ENCODE results near the gene FNDC3B.

The FNDC3B gene

DNA sequence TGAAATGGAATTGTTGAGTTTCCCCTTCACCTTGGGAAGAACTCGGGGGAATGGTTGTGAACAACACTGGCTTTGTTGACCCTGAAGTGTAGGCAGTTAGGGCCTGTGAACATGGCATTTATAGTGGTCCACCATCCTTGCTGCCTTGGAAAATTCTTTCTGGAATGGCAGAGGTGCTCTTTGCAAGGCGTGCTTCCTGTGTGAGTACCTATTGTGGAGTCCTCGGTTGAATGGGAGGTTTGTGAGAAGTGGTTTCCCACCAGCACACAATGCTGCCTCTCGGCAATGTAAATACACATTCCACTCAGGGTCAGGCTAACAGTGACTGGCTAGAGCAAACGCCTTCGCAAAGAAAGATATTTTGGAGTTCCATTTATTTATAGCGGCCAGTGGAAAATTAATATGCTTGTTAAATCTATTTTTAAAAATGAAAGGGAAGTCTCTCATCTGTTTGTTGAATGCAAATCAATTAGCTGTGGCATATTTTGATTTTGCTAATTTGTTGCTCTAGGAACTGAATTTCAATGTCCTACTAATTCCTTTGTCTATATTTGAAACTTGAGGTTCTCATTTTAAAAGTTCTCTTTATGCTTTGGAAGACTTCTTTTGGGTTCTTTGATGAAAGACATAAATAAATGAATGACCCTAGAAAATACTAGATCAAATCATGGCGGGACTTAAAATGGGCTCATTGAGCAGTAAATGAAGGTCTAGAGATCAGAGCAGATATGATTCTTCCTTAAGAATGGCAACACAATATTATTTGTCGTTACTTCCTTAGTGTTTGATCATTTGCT lies 59.5 kb downstream of the FNDC3B start:
- no peak for DNase-seq

DNA sequence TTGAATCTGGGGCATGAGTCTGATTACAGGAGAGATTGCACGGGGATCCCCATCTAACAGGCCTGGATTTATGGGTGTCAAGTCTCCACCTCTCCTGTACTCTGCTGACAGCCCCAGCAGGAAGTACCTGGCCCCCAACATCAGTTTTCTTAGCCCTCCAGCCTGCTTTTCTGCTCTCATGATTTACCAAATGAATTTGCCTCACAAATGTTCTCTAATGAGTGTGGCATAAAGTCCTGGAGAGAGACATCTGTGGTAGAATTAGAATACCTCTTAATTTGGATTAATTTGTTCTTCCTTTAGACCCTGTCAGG lies 60.1 kb downstream of the FNDC3B start:
- DNase-seq, result no peak

DNA sequence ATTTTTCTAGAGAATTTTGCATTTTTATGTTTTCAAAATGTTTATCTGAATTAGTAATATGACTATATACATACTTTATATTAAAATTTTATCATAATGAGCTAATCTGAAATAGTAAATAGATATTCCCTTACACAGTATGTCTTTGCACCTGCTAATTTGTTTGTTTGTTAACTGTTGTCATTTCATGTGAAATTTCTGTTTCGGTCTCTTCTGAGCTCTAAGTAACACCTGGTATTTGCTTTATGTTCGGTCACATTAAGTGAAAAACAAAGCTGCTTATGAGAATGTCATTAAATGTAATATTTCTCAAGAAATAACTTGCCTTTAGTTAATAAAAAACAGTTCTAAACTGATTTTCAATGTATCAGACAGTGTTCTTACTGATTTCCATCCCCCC lies 61.1 kb downstream of the FNDC3B start:
- no peak for DNase-seq

DNA sequence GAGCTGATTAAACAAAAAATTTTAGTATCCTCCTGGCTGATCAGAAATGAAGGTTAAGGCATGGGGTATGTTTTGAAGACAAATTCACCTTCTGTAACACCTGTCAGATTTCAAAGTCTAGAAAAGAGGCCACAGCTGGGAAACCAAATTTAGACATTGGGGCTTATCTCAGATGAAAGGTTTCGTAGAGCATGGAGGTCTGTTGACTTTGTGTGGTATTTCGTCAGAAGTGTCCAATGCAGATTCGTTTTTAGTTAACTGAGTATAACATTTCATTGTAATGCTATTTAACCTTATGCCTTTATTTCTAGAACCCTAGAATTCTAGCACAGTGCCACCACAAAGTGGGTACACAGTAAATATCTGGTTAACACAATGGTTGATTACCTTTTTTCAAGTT lies 61.7 kb downstream of the FNDC3B start:
- no peak for DNase-seq

DNA sequence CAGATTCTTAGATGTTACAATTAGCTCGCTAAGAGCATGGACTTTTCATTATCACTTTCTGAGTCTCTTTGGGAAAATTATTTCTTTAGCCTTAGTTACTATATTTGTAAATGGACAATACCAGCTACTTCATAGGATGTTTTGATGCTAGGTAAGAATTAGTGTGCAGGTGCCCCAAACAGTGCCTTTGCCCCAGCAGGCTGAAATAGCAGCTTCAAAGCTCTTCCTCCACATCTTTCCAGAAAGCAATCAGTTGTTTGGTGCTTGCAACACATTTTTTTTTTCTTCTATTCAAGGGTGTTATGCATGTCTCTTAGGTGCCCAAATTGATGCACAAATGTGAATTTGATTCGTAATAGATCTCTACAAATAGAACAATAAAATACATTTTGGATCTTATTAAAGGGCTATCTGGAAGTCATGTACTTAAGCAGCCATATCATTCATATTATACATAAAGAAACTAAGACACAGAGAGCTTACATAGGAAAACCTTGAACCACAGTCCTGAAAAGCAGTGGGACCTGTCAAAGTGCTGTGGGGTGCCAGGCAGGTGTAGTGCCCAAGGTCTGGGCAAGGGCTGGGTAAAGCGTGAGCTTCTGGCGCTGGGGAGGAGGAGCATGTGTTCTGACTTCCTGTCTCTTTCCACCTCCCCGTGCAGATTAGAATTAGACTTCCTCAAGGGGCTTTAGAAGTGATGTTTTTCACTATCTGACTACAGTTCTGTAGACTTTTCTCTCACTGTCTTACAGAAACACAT lies 62.9 kb downstream of the FNDC3B start:
- DNase-seq, result peak; percentile 9 to 23

DNA sequence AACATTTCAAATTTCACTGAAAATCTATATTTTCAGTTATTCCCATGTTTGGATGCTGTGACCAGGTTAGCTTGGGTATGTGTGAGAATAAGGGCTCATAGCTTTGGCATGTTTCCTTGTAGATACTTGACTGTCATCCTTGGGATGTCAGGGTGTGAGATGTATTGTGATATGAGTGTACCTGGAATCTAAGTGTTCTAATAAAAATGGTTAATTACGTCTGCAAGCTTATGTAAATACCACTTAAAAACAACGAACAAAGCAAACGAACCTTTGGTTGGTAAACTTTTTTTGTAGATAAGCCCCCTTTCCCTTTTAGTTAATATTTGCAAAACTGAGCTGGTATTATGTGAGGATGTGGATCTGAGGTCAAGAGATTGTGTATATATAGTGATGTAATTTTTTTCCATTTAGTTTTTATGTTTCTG lies 63.5 kb downstream of the FNDC3B start:
- DNase-seq, result no peak

DNA sequence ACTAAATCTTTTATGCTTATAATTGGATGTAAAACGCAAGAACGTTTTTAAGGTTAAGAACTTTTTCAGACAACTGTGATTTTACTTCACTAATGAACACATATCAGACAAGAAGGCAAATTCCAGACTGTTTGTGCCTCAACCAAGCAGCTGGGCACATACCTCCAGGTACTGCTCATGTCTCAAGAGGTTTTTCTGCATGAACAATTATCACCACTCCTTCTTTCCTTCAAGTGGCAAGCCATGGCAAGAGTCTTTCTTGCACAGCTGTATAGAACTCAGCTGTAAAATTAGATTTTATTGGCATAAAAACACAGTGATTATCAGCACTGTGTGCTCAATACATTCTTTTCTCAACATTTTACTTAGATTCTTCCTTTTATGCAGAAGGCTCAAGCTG lies 64.3 kb downstream of the FNDC3B start:
- DNase-seq, result no peak

DNA sequence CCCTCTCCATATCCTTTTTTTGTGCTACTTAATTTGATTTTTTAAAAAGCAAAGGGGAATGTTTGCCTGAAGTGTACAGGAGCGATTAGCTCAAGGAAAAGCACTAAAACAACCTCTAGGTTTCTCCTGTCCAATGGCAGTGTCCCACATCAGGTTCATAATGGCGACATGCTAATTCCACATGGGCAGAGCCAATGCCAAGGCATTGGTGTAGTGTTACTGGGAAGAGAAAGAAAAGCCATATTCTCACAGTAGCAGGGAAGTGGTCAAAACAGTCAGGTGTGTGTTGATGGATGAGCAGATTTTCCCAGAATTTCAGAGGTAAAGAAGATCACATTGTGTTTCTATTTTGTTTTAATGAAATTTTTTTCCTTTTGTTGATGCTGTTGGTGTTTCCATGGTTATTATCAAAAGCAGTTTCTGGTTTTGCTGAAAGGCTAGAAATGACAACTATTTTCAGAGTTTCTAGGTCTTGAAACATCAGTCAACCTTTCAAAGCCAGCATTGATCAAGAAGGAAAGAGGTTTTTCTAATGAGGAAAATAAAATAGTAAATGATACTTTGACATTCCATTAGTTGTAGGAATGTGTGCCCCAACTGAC lies 65.2 kb downstream of the FNDC3B start:
- no peak for DNase-seq

DNA sequence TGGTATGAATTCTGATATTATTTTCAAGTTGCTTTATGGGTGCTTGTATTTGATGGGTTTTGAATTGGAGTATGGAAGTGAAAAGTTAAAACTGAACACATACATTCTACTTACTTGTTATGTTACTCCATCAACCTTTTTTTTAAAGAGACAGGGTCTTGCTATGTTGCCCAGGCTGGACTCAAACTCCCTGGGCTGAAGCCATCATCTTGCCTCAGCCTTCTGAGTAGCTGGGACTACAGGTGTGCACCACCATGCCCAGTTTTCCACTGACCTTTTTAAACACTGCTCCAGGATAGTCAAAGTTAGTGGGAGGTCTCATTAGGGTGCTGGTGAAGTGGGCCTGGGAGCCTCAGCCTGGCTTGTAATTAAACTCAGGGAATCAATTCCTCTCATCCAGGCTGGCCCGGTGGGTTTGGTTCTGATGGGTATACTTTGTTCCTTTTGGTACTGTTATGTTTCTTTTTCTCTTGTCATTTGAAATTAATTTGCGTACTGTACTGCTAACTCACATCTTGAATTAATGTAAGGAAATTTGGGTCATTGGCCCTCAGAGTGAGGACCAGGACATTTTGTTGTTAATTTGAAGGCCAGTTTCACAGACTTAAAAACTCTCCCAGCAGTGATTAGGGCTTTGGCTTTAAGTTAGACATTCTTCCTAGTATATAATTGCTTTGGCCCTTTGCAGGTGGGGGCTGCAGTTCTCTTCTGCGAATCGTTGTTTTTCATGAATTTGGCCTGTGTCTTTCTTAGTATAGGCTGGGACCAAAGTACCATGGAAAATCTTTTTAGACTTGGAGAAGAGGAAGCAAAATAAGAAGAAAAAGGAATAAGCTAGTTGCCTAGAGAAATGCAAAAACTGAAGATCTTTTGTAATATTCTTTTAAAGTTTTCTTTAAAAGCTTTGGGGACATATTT lies 66.9 kb downstream of the FNDC3B start:
- DNase-seq, result no peak

DNA sequence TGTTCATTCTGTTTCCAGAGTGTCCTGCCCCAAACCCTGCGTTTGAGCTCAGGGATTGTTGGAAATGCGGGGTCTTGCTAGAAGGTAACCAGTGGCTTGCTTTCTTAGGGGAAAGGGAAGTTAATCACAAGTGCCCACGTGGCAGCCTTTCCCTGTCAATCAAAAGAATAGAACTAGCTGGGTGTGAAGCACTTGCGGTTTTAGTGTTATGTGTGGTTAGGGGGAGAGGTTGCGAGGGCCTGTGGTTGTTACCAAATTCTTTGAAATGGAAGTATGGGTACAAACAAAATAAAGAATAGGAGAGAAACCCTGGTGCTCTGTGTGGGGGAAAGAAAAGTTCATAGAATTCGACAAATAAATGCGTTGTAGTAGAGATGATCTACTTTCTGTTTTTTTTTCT lies 67.6 kb downstream of the FNDC3B start:
- DNase-seq, result peak; percentile 30 to 65

DNA sequence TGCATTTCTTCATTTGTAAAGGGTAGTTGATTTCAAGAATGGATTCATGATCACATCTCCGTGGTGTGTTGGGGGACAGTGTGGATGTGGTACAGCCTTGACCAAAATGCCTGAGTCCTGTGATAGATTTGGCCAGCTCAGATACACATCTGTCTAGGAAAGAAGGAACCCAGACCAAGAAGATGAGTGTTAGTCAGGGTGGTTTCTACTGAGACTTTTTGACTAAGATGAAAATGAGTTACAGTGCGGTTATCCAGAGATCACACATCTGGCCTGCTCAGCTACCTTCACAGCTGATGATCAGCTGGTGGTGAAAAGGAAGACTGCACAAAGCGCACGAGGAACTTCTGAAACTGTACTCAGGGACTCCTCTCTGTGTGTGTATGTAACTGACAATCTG lies 68.0 kb downstream of the FNDC3B start:
- peak; percentile 30 to 39 for DNase-seq

DNA sequence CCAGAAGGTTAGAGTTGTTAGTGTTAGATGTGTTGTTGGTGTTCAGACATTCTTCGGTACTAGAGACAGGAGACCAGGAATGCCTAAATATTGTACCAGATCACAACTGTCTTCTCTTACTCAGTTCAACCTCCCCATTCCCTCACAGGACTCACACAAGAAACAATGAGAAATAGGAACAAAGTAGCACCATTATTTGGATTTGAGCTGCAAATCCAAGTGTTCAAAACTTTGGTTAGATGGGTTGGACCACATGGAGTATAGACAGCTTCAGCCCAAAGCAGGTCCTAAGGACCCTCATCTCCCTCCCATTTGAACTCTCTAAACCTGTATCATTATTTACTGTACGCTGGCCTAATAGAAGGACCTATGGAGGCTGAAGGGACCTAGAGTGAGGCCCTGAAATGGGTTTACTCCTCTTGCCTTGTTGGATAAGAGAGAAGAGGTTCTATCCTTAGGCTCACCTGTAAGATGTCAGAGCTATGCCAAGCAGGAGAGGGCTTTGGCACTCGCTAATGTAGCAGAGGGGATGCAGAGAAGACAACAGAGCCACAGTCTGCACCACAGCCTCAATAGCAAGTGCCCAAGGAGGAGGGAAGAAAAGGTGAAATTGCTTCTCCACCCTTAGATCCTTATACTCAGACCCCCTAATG lies 70.9 kb downstream of the FNDC3B start:
- no peak for DNase-seq

DNA sequence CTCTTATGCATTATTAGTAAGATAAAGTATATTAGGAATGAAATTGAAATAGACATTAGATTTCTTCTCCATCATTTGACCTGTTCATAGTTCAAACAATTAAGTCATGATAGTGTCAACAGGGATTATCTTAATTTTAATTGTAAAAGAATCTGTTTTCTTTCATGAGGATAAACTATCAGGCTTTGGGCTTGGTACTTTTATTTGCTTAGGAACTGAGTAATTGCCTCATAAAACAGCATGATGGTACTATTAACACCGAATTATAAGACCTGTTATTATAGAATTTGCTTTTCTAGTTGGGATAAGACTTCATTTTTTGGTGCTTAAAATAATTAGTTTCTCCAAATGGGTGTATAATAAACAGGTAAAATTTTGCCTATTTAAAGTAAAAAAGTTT lies 71.8 kb downstream of the FNDC3B start:
- DNase-seq, result no peak

DNA sequence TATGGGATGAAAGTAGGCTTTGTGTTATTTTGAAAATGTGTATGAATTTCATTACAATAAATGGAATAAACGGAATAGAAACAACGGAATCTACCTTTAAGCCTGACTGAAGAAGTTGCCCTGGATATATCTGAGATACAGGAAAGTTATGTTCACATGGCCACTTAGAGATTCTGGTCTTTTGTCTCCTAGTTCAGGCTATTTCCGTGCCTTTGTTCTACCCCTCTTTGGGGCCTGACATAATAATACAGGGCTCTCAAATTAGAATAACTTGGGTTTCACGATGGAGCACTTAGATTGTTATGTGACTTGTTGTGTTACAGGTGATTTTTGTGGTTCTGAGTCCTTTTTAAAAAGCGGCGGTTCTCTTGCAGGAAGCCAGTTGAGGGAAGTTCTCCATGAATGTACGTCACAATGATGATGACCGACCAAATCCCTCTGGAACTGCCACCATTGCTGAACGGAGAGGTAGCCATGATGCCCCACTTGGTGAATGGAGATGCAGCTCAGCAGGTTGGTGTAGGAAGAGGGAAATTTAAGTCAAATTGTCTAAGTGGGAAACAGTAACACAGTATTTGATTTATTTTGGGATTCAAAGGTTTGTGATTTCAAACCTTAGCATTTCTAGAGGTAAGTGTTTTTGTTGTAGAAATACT lies 72.8 kb downstream of the FNDC3B start:
- DNase-seq, result no peak

DNA sequence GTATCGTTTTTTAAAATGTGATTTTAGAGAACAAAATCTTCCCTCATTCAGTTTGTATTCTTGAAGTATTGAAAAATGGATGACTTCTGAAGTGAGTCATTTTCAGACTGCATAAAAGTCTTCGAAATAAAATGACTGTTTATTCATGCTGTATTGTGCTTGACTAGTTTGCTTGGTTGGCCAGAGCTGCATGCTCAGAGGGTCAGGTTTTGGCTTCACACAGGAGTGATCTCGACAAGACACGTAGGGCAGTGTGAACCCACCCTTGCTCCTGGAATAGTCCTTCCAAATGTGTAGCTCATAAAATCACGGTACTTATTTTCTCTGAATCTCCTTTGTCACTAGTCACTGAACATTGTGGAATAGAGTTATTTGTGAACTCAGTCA lies 73.3 kb downstream of the FNDC3B start:
- no peak for DNase-seq

DNA sequence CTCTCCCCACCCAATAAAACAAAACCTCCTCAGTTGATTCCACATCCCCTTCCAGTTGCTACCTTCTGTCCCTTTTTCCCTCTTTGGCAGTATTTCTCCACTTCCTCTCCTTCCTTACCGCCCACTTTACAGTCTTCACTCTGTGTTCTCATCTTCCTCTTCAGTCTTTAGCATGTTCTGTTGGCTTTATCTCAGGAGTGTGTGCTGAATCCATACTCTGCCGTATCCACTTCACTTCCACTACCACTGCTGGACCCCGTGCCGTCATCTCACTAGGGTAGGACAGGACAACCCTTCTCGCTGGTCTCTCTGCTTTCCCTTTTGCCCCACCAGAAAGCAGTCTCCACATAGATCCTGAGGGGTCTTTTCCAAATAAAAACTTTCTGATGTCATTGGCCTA lies 74.3 kb downstream of the FNDC3B start:
- DNase-seq, result no peak

DNA sequence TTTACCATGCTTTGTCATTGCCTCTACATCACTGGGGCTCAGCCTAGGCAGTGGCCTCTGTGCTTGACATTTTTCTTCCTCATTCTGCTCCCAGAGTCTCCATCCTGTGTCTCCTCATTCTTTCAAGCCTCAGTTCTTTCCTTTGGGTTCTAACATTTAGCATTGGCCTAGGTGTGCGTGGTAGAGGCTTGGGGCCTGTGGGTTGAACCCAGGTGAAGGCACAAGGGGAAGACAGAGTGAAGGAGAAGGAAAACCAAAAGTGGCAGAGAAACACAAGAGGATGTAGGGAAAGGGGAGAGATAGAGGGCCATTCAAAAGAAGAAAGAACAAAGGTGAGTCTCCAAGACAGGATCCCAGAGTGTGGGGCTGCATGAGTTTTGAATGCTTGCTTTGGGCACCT lies 75.7 kb downstream of the FNDC3B start:
- no peak for DNase-seq

DNA sequence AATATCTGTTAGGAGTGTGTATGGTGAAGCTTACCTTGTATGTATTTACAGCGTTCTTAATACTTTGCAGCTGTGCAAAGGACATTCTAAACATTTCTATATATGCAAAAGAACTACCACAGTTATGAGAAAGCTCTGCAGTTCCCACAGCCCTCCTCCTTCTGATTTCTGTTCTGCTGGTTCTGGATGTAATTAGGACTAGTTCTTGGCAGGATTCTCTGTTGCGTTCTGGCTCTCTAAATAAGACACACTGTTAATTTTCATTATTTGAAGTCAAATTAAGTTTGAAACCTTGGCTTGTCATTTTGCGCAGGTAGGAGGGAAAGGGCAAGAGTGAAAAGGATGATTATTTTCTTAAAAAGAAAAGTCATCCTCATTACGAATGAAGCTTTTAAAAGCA lies 76.4 kb downstream of the FNDC3B start:
- DNase-seq, result no peak

DNA sequence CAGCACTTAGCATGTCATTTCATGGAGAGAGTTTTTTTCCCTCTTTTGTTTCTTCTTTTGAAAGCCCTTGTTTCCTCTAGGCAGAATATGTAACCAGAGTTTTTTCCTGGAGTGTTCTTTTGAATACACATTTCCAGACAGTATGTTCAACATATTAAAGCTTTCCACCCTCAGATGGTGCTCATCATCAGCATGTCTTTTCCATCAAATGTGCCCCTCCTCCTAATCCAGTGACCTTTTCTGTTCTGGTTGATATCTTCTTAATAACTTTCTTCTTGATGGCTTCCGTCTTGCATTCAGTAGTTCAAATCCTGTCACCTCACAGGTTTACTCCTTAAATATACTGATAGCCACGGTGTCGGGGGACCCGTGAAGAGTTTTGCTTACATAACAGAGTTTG lies 78.6 kb downstream of the FNDC3B start:
- no peak for DNase-seq

DNA sequence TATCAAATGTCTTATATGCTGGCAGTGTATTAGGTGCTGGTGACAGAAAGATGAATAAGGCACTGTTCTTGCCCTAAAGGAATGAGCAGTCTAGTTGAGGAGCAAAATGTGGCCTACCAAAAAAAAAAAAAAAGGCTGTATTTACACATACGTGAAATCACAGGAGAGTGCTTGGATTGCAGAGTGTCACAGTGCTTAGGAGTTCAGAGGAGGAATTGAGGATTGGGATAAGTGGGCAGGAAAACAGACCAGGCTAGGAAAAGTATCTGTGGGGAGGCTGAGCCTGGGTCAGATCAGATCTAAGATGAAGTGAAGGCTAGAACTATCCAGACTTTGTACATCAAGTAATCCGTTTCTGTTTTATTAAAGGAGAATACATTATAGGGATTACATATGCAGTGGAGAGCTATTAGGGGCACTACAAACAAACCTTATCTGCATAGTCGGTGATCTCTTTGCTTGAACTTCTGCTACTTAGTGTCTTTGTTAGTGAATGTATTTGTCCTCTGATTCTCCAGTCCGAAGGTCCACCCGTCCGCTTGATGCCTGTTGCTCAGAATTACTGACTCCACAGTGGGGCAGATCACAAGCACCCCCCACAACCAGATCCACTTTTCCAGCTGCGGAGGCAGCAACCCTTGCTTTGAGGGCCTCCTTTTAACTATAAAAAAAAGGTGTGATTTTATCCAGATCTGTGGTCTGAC lies 80.0 kb downstream of the FNDC3B start:
- DNase-seq, result no peak

DNA sequence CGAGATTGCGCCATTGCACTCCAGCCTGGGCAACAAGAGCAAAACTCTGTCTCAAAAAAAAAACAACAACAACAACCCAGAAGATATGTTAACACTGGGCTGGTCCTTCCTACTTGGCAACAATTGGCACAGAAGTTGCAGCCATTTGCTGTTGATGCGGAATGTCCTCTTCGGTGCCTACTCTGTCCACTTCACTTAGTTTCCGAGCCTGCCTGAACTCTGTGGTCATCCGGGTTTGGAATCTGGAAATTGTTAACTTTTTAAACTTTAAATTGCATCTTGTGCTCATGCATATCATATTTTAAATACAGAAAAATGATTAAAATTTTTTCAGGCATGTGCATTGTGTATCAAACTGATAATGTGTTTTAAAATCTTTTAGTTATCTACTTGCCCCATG lies 81.5 kb downstream of the FNDC3B start:
- DNase-seq, result no peak

All from stimulated activated CD4-positive, alpha-beta T cell treated with anti-CD3 and anti-CD28 coated beads, Interleukin-4, amount 100 ng/mL, for 4 hours (primary cell).